ENCODE data around the gene AGK. TPM values are rescaled to one million over a fixed set of nuclear protein-coding genes. Genes with fewer than 3 reads are reported as not detected.

Gene AGK
- total and polyA plus RNA-seq, 2 of the 8 experiments (the other 6 are each of a cell fraction or from before 2014, with no cell fraction given) = 25.8 to 34.0 TPM

DNA sequence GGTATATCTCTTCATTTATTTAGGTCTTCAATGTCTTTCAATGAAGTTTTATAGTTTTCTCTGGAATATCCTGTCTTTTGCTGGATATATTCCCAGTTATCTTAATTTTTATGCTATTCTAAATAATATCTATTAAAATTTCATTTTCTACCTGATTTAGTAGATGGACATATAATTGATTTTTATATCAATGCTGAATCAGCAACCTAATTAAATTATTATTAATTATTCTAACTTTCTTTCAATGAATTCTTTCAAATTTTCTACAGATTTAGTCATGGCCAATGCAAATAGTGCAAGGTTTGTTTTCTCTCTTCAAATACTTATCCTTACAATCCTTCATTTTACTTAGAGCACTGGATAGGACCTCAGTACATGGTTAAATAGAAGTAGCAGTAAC is 94.0 kb downstream of the AGK start (continued):
- TF ChIP-seq, protein P1, sequence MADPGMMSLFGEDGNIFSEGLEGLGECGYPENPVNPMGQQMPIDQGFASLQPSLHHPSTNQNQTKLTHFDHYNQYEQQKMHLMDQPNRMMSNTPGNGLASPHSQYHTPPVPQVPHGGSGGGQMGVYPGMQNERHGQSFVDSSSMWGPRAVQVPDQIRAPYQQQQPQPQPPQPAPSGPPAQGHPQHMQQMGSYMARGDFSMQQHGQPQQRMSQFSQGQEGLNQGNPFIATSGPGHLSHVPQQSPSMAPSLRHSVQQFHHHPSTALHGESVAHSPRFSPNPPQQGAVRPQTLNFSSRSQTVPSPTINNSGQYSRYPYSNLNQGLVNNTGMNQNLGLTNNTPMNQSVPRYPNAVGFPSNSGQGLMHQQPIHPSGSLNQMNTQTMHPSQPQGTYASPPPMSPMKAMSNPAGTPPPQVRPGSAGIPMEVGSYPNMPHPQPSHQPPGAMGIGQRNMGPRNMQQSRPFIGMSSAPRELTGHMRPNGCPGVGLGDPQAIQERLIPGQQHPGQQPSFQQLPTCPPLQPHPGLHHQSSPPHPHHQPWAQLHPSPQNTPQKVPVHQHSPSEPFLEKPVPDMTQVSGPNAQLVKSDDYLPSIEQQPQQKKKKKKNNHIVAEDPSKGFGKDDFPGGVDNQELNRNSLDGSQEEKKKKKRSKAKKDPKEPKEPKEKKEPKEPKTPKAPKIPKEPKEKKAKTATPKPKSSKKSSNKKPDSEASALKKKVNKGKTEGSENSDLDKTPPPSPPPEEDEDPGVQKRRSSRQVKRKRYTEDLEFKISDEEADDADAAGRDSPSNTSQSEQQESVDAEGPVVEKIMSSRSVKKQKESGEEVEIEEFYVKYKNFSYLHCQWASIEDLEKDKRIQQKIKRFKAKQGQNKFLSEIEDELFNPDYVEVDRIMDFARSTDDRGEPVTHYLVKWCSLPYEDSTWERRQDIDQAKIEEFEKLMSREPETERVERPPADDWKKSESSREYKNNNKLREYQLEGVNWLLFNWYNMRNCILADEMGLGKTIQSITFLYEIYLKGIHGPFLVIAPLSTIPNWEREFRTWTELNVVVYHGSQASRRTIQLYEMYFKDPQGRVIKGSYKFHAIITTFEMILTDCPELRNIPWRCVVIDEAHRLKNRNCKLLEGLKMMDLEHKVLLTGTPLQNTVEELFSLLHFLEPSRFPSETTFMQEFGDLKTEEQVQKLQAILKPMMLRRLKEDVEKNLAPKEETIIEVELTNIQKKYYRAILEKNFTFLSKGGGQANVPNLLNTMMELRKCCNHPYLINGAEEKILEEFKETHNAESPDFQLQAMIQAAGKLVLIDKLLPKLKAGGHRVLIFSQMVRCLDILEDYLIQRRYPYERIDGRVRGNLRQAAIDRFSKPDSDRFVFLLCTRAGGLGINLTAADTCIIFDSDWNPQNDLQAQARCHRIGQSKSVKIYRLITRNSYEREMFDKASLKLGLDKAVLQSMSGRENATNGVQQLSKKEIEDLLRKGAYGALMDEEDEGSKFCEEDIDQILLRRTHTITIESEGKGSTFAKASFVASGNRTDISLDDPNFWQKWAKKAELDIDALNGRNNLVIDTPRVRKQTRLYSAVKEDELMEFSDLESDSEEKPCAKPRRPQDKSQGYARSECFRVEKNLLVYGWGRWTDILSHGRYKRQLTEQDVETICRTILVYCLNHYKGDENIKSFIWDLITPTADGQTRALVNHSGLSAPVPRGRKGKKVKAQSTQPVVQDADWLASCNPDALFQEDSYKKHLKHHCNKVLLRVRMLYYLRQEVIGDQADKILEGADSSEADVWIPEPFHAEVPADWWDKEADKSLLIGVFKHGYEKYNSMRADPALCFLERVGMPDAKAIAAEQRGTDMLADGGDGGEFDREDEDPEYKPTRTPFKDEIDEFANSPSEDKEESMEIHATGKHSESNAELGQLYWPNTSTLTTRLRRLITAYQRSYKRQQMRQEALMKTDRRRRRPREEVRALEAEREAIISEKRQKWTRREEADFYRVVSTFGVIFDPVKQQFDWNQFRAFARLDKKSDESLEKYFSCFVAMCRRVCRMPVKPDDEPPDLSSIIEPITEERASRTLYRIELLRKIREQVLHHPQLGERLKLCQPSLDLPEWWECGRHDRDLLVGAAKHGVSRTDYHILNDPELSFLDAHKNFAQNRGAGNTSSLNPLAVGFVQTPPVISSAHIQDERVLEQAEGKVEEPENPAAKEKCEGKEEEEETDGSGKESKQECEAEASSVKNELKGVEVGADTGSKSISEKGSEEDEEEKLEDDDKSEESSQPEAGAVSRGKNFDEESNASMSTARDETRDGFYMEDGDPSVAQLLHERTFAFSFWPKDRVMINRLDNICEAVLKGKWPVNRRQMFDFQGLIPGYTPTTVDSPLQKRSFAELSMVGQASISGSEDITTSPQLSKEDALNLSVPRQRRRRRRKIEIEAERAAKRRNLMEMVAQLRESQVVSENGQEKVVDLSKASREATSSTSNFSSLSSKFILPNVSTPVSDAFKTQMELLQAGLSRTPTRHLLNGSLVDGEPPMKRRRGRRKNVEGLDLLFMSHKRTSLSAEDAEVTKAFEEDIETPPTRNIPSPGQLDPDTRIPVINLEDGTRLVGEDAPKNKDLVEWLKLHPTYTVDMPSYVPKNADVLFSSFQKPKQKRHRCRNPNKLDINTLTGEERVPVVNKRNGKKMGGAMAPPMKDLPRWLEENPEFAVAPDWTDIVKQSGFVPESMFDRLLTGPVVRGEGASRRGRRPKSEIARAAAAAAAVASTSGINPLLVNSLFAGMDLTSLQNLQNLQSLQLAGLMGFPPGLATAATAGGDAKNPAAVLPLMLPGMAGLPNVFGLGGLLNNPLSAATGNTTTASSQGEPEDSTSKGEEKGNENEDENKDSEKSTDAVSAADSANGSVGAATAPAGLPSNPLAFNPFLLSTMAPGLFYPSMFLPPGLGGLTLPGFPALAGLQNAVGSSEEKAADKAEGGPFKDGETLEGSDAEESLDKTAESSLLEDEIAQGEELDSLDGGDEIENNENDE (IDR thresholded peaks at IDR 0.05; ENCODE audit: insufficient replicate concordance, low read length) = no peak
- no peak for TF ChIP-seq NANOG (IDR thresholded peaks at IDR 0.05; ENCODE audit: insufficient read depth, low read depth, low read length, poor library complexity, severe bottlenecking)
- TF ChIP-seq, protein P2, sequence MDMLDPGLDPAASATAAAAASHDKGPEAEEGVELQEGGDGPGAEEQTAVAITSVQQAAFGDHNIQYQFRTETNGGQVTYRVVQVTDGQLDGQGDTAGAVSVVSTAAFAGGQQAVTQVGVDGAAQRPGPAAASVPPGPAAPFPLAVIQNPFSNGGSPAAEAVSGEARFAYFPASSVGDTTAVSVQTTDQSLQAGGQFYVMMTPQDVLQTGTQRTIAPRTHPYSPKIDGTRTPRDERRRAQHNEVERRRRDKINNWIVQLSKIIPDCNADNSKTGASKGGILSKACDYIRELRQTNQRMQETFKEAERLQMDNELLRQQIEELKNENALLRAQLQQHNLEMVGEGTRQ (IDR thresholded peaks at IDR 0.05; ENCODE audit: low read length) = no peak
- TF ChIP-seq FOSL1 (IDR thresholded peaks at IDR 0.05; ENCODE audit: insufficient read depth, low read depth, low read length) = no peak
- TF ChIP-seq PHF8 (conservative IDR thresholded peaks at IDR 0.05; ENCODE audit: low read depth, low read length) = no peak
- TF ChIP-seq SP1 (IDR thresholded peaks at IDR 0.05; ENCODE audit: low read depth, low read length) = no peak
- TF ChIP-seq EZH2 (IDR thresholded peaks at IDR 0.05; ENCODE audit: low read depth, low read length, severe bottlenecking) = no peak
- TF ChIP-seq, protein P3, sequence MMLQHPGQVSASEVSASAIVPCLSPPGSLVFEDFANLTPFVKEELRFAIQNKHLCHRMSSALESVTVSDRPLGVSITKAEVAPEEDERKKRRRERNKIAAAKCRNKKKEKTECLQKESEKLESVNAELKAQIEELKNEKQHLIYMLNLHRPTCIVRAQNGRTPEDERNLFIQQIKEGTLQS (IDR thresholded peaks at IDR 0.05; ENCODE audit: insufficient read depth, low read depth, low read length) = no peak
- no peak for TF ChIP-seq JUND (IDR thresholded peaks at IDR 0.05; ENCODE audit: low read length)
